ENCODE results near the gene PIM3.

- TF ChIP-seq, protein P1, sequence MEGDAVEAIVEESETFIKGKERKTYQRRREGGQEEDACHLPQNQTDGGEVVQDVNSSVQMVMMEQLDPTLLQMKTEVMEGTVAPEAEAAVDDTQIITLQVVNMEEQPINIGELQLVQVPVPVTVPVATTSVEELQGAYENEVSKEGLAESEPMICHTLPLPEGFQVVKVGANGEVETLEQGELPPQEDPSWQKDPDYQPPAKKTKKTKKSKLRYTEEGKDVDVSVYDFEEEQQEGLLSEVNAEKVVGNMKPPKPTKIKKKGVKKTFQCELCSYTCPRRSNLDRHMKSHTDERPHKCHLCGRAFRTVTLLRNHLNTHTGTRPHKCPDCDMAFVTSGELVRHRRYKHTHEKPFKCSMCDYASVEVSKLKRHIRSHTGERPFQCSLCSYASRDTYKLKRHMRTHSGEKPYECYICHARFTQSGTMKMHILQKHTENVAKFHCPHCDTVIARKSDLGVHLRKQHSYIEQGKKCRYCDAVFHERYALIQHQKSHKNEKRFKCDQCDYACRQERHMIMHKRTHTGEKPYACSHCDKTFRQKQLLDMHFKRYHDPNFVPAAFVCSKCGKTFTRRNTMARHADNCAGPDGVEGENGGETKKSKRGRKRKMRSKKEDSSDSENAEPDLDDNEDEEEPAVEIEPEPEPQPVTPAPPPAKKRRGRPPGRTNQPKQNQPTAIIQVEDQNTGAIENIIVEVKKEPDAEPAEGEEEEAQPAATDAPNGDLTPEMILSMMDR (IDR thresholded peaks at IDR 0.05) = no peak
- TF ChIP-seq POLR2A (IDR thresholded peaks at IDR 0.05) = no peak
Observed at GRCh38 chr22:49954354-49954753, 6.2 kb upstream of the PIM3 start.

Data from Peyer's patch (tissue), 4 donors.